HepG2 (cell line): Measurements from ENCODE around the gene TK1. TPM values are rescaled to one million over a fixed set of nuclear protein-coding genes. Genes with fewer than 3 reads are reported as not detected.
A peak's percentile ranks its signal among the peaks of the same experiment; 100 is the strongest.

Source experiments
- CEBPG ChIP-seq: IDR thresholded peaks from 2 replicates; pipeline ENCODE4 v1.6.1; 2016
- CTCF ChIP-seq: sonication (generic); formaldehyde crosslinking; IDR thresholded peaks from 2 replicates; pipeline ENCODE4 v1.5.0; 2020; ENCODE audit warnings: mild to moderate bottlenecking, missing genetic modification reagents, moderate library complexity
- FOXA1 ChIP-seq, 2 experiments: fragments of 450-650 bp in 1 of 2; sonication (generic) in 1 of 2; formaldehyde crosslinking in 1 of 2; IDR thresholded peaks; 2 replicates each; pipeline versions ENCODE4 v1.4.0 to v1.6.1; 2016 to 2020; ENCODE audit warnings: missing genetic modification reagents in 1 of 2
- HMGXB4 ChIP-seq, 2 experiments: sonication (generic) in 1 of 2; formaldehyde crosslinking in 1 of 2; IDR thresholded peaks; 2 replicates each; pipeline versions ENCODE4 v1.4.0 to v1.6.1; 2018 to 2020; ENCODE audit warnings: missing genetic modification reagents in 2 of 2, borderline replicate concordance in 1 of 2, low read depth in 1 of 2, mild to moderate bottlenecking in 1 of 2, missing biosample characterization in 1 of 2
- HNRNPLL ChIP-seq: fragments of 200-400 bp; formaldehyde crosslinking; IDR thresholded peaks from 2 replicates; pipeline ENCODE4 v1.6.1; 2017; ENCODE audit warnings: mild to moderate bottlenecking, low read depth, low read length; ENCODE audit not compliant: poor library complexity, severe bottlenecking
- KLF11 ChIP-seq: IDR thresholded peaks from 2 replicates; pipeline ENCODE4 v1.6.1; 2016; ENCODE audit warnings: missing compliant biosample characterization
- NCOA5 ChIP-seq: sonication (generic); formaldehyde crosslinking; IDR thresholded peaks from 2 replicates; pipeline ENCODE4 v1.4.0; 2020; ENCODE audit warnings: missing genetic modification reagents
- PITX1 ChIP-seq: sonication (generic); formaldehyde crosslinking; IDR thresholded peaks from 2 replicates; pipeline ENCODE4 v1.5.1; 2020; ENCODE audit warnings: mild to moderate bottlenecking, missing genetic modification reagents
- RXRB ChIP-seq: IDR thresholded peaks from 2 replicates; pipeline ENCODE4 v1.6.1; 2016; ENCODE audit warnings: borderline replicate concordance, missing genetic modification reagents, missing compliant biosample characterization
- SALL1 ChIP-seq: sonication (generic); formaldehyde crosslinking; IDR thresholded peaks from 2 replicates; pipeline ENCODE4 v1.8.0; 2022; ENCODE audit warnings: mild to moderate bottlenecking, missing genetic modification reagents
- SMC3 ChIP-seq: IDR thresholded peaks from 2 replicates; pipeline ENCODE4 v1.6.1; 2011; ENCODE audit warnings: low read length, improper control_type of control experiment
- SP4 ChIP-seq: sonication (generic); formaldehyde crosslinking; IDR thresholded peaks from 2 replicates; pipeline ENCODE4 v1.8.1; 2023; ENCODE audit warnings: mild to moderate bottlenecking, missing genetic modification reagents
- TEAD2 ChIP-seq: sonication (generic); formaldehyde crosslinking; IDR thresholded peaks from 2 replicates; pipeline ENCODE4 v1.9.0; 2021; ENCODE audit warnings: missing genetic modification reagents
- ZNF160 ChIP-seq: sonication (generic); formaldehyde crosslinking; IDR thresholded peaks from 2 replicates; pipeline ENCODE4 v1.8.0; 2022; ENCODE audit warnings: mild to moderate bottlenecking, inconsistent platforms, missing genetic modification reagents
- ZNF687 ChIP-seq: sonication (generic); formaldehyde crosslinking; IDR thresholded peaks from 2 replicates; pipeline ENCODE4 v1.5.1; 2020; ENCODE audit warnings: mild to moderate bottlenecking, missing genetic modification reagents, moderate library complexity
- polyA plus RNA-seq, 8 experiments: library from polyadenylated mRNA; depleted of rRNA in 3 of 8; stranded (reverse) in 7 of 8; unstranded in 1 of 8; fragments of >200 nt; fragmentation: Illumina TruSeq in 4 of 8; extraction: Trizol in 4 of 8; gene quantifications; 2 replicates each; pipeline versions ENCODE4 v1.2.1 to v1.2.3, GENCODE V29; 2011 to 2016; ENCODE audit warnings: low read depth in 4 of 8, missing spikeins in 1 of 8, mixed read lengths in 1 of 8; ENCODE audit not compliant: insufficient read depth in 1 of 8
- total RNA-seq, 5 experiments: library from RNA; depleted of rRNA; stranded (reverse); fragments of >200 nt; fragmentation: Illumina TruSeq; extraction: Trizol; gene quantifications; 2 replicates each; pipeline ENCODE4 v1.2.3, GENCODE V29; 2016; ENCODE audit warnings: low read depth in 1 of 5

The TK1 gene
- total and polyA plus RNA-seq, 2 of the 13 experiments (the other 11 are each of a cell fraction or from before 2014, with no cell fraction given): 45.0 to 96.0 TPM

GRCh38 chr17:78176548-78177025, 10.3 kb downstream of the TK1 start (continued):
- TF ChIP-seq HNRNPLL (peak; percentile 52), KLF11 (CRISPR knock-in tag) (no peak), CTCF (CRISPR knock-in tag) (peak; percentile 85), CEBPG (CRISPR knock-in tag) (no peak), SMC3 (peak; percentile 24; the same call in 1 of the 2 replicates), SALL1 (CRISPR knock-in tag) (peak; percentile 24; the same call in 1 of the 2 replicates), HMGXB4 (CRISPR knock-in tag; IDR thresholded peaks at IDR 0.05; ENCODE audit: borderline replicate concordance in 1 of 2, low read depth in 1 of 2) (peak; percentile 41 to 55; a peak in 2 of 4 replicates), ZNF687 (CRISPR knock-in tag) (peak; percentile 60), FOXA1 (IDR thresholded peaks at IDR 0.05) (no peak), FOXA1 (CRISPR knock-in tag; IDR thresholded peaks at IDR 0.05) (peak; percentile 36; the same call in 1 of the 2 replicates), NCOA5 (CRISPR knock-in tag) (no peak), SP4 (CRISPR knock-in tag) (no peak), TEAD2 (CRISPR knock-in tag) (no peak), PITX1 (CRISPR knock-in tag) (no peak), ZNF160 (CRISPR knock-in tag) (no peak), RXRB (0 out of 2 replicates have a peak, but pooled peaks have one; percentile 12)
- TF ChIP-seq, all 625 proteins: peak for 45
